Natural killer cell (primary cell): Measurements from ENCODE around the gene NSUN4. TPM values are rescaled to one million over a fixed set of nuclear protein-coding genes. Genes with fewer than 3 reads are reported as not detected.
A peak's percentile ranks its signal among the peaks of the same experiment; 100 is the strongest.

Source experiments
- ATAC-seq, 3 donors: fragments of 150-1000 bp in 2 of 3; fragments of 200-7000 bp in 1 of 3; cut with Tn5 transposase; 1 replicate in 1 of 3; 2 replicates in 2 of 3; pipeline ENCODE4 v1.10.0; 2021; ENCODE audit warnings: mild to moderate bottlenecking in 2 of 3, moderate library complexity in 2 of 3
- DNase-seq, 2 donors: peaks; one replicate each; pipeline versions ENCODE4 v3.0.0 to v3.0.0-alpha.2; 2013 to 2021; ENCODE audit warnings: mixed read lengths in 1 of 2
- H3K27ac ChIP-seq: one replicate; pipeline ENCODE4 v1.5.1; 2013; ENCODE audit warnings: mild to moderate bottlenecking, low read length
- H3K27me3 ChIP-seq: one replicate; pipeline ENCODE4 v1.6.1; 2013; ENCODE audit warnings: low read length; ENCODE audit not compliant: control insufficient read depth, insufficient read depth
- H3K36me3 ChIP-seq: one replicate; pipeline ENCODE4 v1.6.1; 2013; ENCODE audit warnings: low read length; ENCODE audit not compliant: control insufficient read depth, insufficient read depth
- H3K4me1 ChIP-seq: one replicate; pipeline ENCODE4 v1.6.1; 2013; ENCODE audit warnings: low read length; ENCODE audit not compliant: control insufficient read depth, insufficient read depth
- H3K4me3 ChIP-seq: one replicate; pipeline ENCODE4 v1.5.1; 2013; ENCODE audit warnings: low read length
- H3K9me3 ChIP-seq: one replicate; pipeline ENCODE4 v1.6.1; 2013; ENCODE audit warnings: low read length; ENCODE audit not compliant: control insufficient read depth, insufficient read depth
- H3K27ac Mint-ChIP-seq, 2 donors: one replicate each; pipeline ENCODE4 v1.8.0; 2022; ENCODE audit warnings: mild to moderate bottlenecking in 2 of 2, mixed read lengths in 2 of 2, moderate library complexity in 1 of 2
- H3K27me3 Mint-ChIP-seq, 2 donors: one replicate each; pipeline ENCODE4 v1.8.0; 2022; ENCODE audit warnings: low read depth in 2 of 2, mixed read lengths in 2 of 2
- H3K36me3 Mint-ChIP-seq: one replicate; pipeline ENCODE4 v1.8.0; 2022; ENCODE audit warnings: mixed read lengths
- H3K4me1 Mint-ChIP-seq, 2 donors: one replicate each; pipeline ENCODE4 v1.8.0; 2022; ENCODE audit warnings: mixed read lengths in 2 of 2
- H3K4me3 Mint-ChIP-seq: one replicate; pipeline ENCODE4 v1.8.0; 2022; ENCODE audit warnings: mild to moderate bottlenecking, moderate library complexity, mixed read lengths
- H3K9me3 Mint-ChIP-seq, 2 donors: one replicate each; pipeline ENCODE4 v1.8.0; 2022; ENCODE audit warnings: mixed read lengths in 2 of 2
- CTCF ChIP-seq: fragments of 200-600 bp; IDR thresholded peaks from one replicate; pipeline ENCODE4 v1.8.0; 2022; ENCODE audit warnings: antibody characterized with exemption
- WGBS: methylation state at CpG from one replicate; pipeline ENCODE4 v1.1.7; 2013; ENCODE audit warnings: missing lambda C conversion rate; ENCODE audit not compliant: insufficient coverage; 5-methylcytosine and 5-hydroxymethylcytosine counted together
- intact Hi-C: fragments of 100-400 bp; cut with micrococcal nuclease; formaldehyde crosslinking; loops from one replicate; pipeline ENCODE4 v1.14.2; 2022
- total RNA-seq, 4 donors: library from RNA; stranded (reverse); fragments of 120-200 nt in 1 of 4; gene quantifications; one replicate each; pipeline versions ENCODE4 v1.2.3 to v1.2.4, GENCODE V29; 2013 to 2022

NSUN4 gene
- 10 to 100 TPM; 25.9 to 41.0 (median 36.3) TPM for total RNA-seq
- total RNA-seq (2013): 14.1 TPM

- H3K27me3 ChIP-seq: no peaks in the 10 kb centered on the region
- H3K27ac Mint-ChIP-seq: peak within 1 kb of the TSS; percentile 99
- H3K4me3 ChIP-seq: peak within 1 kb of the TSS; percentile 84
- intact Hi-C loops: loop anchor here (1.0 to 2.0 kb wide), 2 partner anchors 37 to 94 kb away; partner anchors contain the start of genes LRRC41, RAD54L and UQCRH
- ATAC-seq (peak; percentile 87 to 95 (median 88)), DNase-seq (peak; percentile 85 to 95)
- H3K9me3 Mint-ChIP-seq: no peaks in the 10 kb centered on the region
- no peaks in the 10 kb centered on the region for H3K27me3 Mint-ChIP-seq
- peaks cover 18% of the 10 kb centered on the region for H3K4me1 ChIP-seq
- TF ChIP-seq CTCF: peak; percentile 74
- peak within 1 kb of the TSS; percentile 100 for H3K4me3 Mint-ChIP-seq
- H3K4me1 Mint-ChIP-seq: peaks cover 33 to 43% of the 10 kb centered on the region in 2 donors
- peak within 1 kb of the TSS; percentile 97 for H3K27ac ChIP-seq
- H3K36me3 ChIP-seq: peaks cover 9% of the 10 kb centered on the region
- WGBS: under 1% methylated on average over 53 of the region's 53 CpGs
- H3K9me3 ChIP-seq: no peaks in the 10 kb centered on the region
- H3K36me3 Mint-ChIP-seq: no peaks in the 10 kb centered on the region
Observed at GRCh38 chr1:46340404-46341221, at the start of gene NSUN4. Gene NSUN4, plus strand, starts transcription at chr1:46340807. Its CDS starts 20 bp downstream, at chr1:46340827.

- Mint-ChIP-seq H3K27ac (no peak overlapping the region), H3K36me3 (peaks cover 9% of the 10 kb centered on the region), H3K27me3 (no peaks in the 10 kb centered on the region), H3K9me3 (no peaks in the 10 kb centered on the region), H3K4me1 (peaks cover 1 to 2% of the 10 kb centered on the region in 2 donors), H3K4me3 (no peak overlapping the region)
- intact Hi-C loops: no loop called here
- H3K4me1 ChIP-seq: no peaks in the 10 kb centered on the region
- H3K9me3 ChIP-seq: no peaks in the 10 kb centered on the region
- no peak overlapping the region for H3K27ac ChIP-seq
- TF ChIP-seq CTCF: no peak
- 94% methylated on average over 2 of the region's 2 CpGs for WGBS
- H3K36me3 ChIP-seq: peaks cover 22% of the 10 kb centered on the region
- ATAC-seq (no peak), DNase-seq (no peak)
- H3K27me3 ChIP-seq: no peaks in the 10 kb centered on the region
- H3K4me3 ChIP-seq: no peak overlapping the region
Observed at GRCh38 chr1:46295306-46295705, 45.3 kb upstream of the NSUN4 start.

GRCh38 chr1:46298387-46298786 lies 42.2 kb upstream of the NSUN4 start:
- H3K27ac ChIP-seq: no peak overlapping the region
- ATAC-seq: no peak
- Mint-ChIP-seq H3K4me1 (peaks cover 13 to 32% of the 10 kb centered on the region in 2 donors), H3K27ac (no peak overlapping the region), H3K4me3 (no peak overlapping the region), H3K9me3 (no peaks in the 10 kb centered on the region), H3K27me3 (no peaks in the 10 kb centered on the region), H3K36me3 (peaks cover 9% of the 10 kb centered on the region)
- peaks cover 19% of the 10 kb centered on the region for H3K4me1 ChIP-seq
- no peaks in the 10 kb centered on the region for H3K27me3 ChIP-seq
- H3K36me3 ChIP-seq: peaks cover 22% of the 10 kb centered on the region
- intact Hi-C loops: no loop called here
- no peak for TF ChIP-seq CTCF
- H3K4me3 ChIP-seq: no peak overlapping the region
- DNase-seq: no peak
- H3K9me3 ChIP-seq: no peaks in the 10 kb centered on the region
